Stimulated activated CD8-positive, alpha-beta memory T cell treated with anti-CD3 and anti-CD28 coated beads, Interleukin-15, amount 100 ng/mL, for 4 hours (primary cell): Measurements from ENCODE around the gene TMEM130.

ENCODE experiments used
- DNase-seq, 2 donors: peaks; one replicate each; pipeline ENCODE4 v3.0.0-alpha.2; 2020; ENCODE audit warnings: low read depth in 2 of 2

Gene TMEM130

GRCh38 chr7:98808751-98809460, 60.9 kb downstream of the TMEM130 start:
- DNase-seq: no peak

- DNase-seq: no peak
These were observed 62.5 kb downstream of the TMEM130 start for GRCh38 chr7:98807068-98808048.

- no peak for DNase-seq
These were observed 63.6 kb downstream of the TMEM130 start for GRCh38 chr7:98805956-98806838.

GRCh38 chr7:98802781-98803110, 67.1 kb downstream of the TMEM130 start:
- DNase-seq: no peak

GRCh38 chr7:98802088-98802780, 67.6 kb downstream of the TMEM130 start:
- DNase-seq: no peak

GRCh38 chr7:98800996-98801395, 68.8 kb downstream of the TMEM130 start:
- DNase-seq: no peak

GRCh38 chr7:98797150-98797549, 72.7 kb downstream of the TMEM130 start:
- no peak for DNase-seq
